Natural killer cell (primary cell): Measurements from ENCODE around the gene CCDC57. TPM values are rescaled to one million over a fixed set of nuclear protein-coding genes. Genes with fewer than 3 reads are reported as not detected.
A peak's percentile ranks its signal among the peaks of the same experiment; 100 is the strongest.

Source experiments
- ATAC-seq, 3 donors: fragments of 150-1000 bp in 2 of 3; fragments of 200-7000 bp in 1 of 3; cut with Tn5 transposase; 1 replicate in 1 of 3; 2 replicates in 2 of 3; pipeline ENCODE4 v1.10.0; 2021; ENCODE audit warnings: mild to moderate bottlenecking in 2 of 3, moderate library complexity in 2 of 3
- DNase-seq, 2 donors: peaks; one replicate each; pipeline versions ENCODE4 v3.0.0 to v3.0.0-alpha.2; 2013 to 2021; ENCODE audit warnings: mixed read lengths in 1 of 2
- H3K27ac ChIP-seq: one replicate; pipeline ENCODE4 v1.5.1; 2013; ENCODE audit warnings: mild to moderate bottlenecking, low read length
- H3K27me3 ChIP-seq: one replicate; pipeline ENCODE4 v1.6.1; 2013; ENCODE audit warnings: low read length; ENCODE audit not compliant: control insufficient read depth, insufficient read depth
- H3K36me3 ChIP-seq: one replicate; pipeline ENCODE4 v1.6.1; 2013; ENCODE audit warnings: low read length; ENCODE audit not compliant: control insufficient read depth, insufficient read depth
- H3K4me1 ChIP-seq: one replicate; pipeline ENCODE4 v1.6.1; 2013; ENCODE audit warnings: low read length; ENCODE audit not compliant: control insufficient read depth, insufficient read depth
- H3K4me3 ChIP-seq: one replicate; pipeline ENCODE4 v1.5.1; 2013; ENCODE audit warnings: low read length
- H3K9me3 ChIP-seq: one replicate; pipeline ENCODE4 v1.6.1; 2013; ENCODE audit warnings: low read length; ENCODE audit not compliant: control insufficient read depth, insufficient read depth
- H3K27ac Mint-ChIP-seq, 2 donors: one replicate each; pipeline ENCODE4 v1.8.0; 2022; ENCODE audit warnings: mild to moderate bottlenecking in 2 of 2, mixed read lengths in 2 of 2, moderate library complexity in 1 of 2
- H3K27me3 Mint-ChIP-seq, 2 donors: one replicate each; pipeline ENCODE4 v1.8.0; 2022; ENCODE audit warnings: low read depth in 2 of 2, mixed read lengths in 2 of 2
- H3K36me3 Mint-ChIP-seq: one replicate; pipeline ENCODE4 v1.8.0; 2022; ENCODE audit warnings: mixed read lengths
- H3K4me1 Mint-ChIP-seq, 2 donors: one replicate each; pipeline ENCODE4 v1.8.0; 2022; ENCODE audit warnings: mixed read lengths in 2 of 2
- H3K4me3 Mint-ChIP-seq: one replicate; pipeline ENCODE4 v1.8.0; 2022; ENCODE audit warnings: mild to moderate bottlenecking, moderate library complexity, mixed read lengths
- H3K9me3 Mint-ChIP-seq, 2 donors: one replicate each; pipeline ENCODE4 v1.8.0; 2022; ENCODE audit warnings: mixed read lengths in 2 of 2
- CTCF ChIP-seq: fragments of 200-600 bp; IDR thresholded peaks from one replicate; pipeline ENCODE4 v1.8.0; 2022; ENCODE audit warnings: antibody characterized with exemption
- WGBS: methylation state at CpG from one replicate; pipeline ENCODE4 v1.1.7; 2013; ENCODE audit warnings: missing lambda C conversion rate; ENCODE audit not compliant: insufficient coverage; 5-methylcytosine and 5-hydroxymethylcytosine counted together
- intact Hi-C: fragments of 100-400 bp; cut with micrococcal nuclease; formaldehyde crosslinking; loops from one replicate; pipeline ENCODE4 v1.14.2; 2022
- total RNA-seq, 4 donors: library from RNA; stranded (reverse); fragments of 120-200 nt in 1 of 4; gene quantifications; one replicate each; pipeline versions ENCODE4 v1.2.3 to v1.2.4, GENCODE V29; 2013 to 2022

The CCDC57 gene
- total RNA-seq, 3 donors from 2014 or later (not counting 1 experiment from before 2014, with no cell fraction given), result 69.7 to 79.2 (median 75.1) TPM

- H3K27ac ChIP-seq, result no peak overlapping the region
- peaks cover 23% of the 10 kb centered on the region for H3K4me1 ChIP-seq
- H3K9me3 Mint-ChIP-seq, result no peaks in the 10 kb centered on the region
Measured at GRCh38 chr17:82096709-82097183, 115.9 kb downstream of the CCDC57 start.

DNA sequence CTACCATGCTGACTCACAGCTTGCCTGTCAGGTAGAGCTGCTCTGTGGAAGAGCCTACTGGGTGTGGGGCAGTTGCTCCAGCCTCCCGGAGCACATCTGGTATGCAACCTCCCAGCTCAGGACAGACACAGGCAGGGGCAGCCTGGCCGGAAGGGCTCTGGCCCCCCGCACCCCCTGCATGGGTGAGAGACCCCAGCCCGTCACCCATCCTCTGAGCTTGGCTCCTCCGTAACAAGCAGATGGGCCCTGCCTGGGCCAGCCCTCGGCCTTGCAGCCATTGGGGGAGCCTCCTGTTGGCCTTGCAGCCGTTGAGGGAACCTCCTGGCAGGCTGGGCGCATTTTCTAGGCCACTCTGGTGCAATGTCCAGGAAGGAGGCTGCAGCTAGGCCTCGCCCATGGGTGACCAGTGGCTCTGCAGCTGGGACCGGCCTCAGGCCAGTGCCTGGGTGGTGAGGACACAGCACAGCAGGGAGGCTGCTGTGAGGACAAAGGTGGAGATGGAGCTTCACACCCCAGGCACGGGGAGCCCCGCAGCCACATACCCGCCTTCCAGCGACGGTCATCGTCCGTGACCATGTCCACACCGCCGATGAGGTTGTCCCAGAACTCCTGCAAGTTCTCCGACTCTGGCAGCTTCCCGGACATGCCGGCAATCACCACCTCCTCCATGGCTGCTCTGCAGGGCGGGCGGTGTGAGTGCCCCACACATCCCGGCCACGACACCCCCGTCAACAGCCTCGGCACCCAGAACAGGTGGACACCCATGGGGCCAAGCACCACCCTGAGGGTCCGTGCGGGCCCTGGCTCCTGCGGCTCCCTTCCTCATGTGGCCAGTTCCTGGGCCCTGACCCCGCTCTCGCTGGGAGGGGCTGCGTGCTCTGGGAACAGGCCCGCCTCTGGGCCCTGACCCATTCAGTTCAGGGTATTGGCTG is 116.6 kb downstream of the CCDC57 start:
- intact Hi-C loops, result loop anchor here (10.0 kb wide), 1 partner anchor 221 kb away; the partner anchor contains the start of gene ARHGDIA
- Mint-ChIP-seq H3K4me3 (peak overlapping the region; percentile 59), H3K4me1 (peaks cover 0 to 4% of the 10 kb centered on the region in 2 donors), H3K9me3 (no peaks in the 10 kb centered on the region), H3K27ac (no peak overlapping the region), H3K27me3 (no peaks in the 10 kb centered on the region), H3K36me3 (no peaks in the 10 kb centered on the region)
- Histone ChIP-seq H3K4me3 (no peak overlapping the region), H3K27me3 (no peaks in the 10 kb centered on the region), H3K36me3 (peaks cover 35% of the 10 kb centered on the region), H3K4me1 (peaks cover 23% of the 10 kb centered on the region), H3K27ac (no peak overlapping the region), H3K9me3 (no peaks in the 10 kb centered on the region)
- 97% methylated on average over 35 of the region's 35 CpGs for WGBS
- TF ChIP-seq CTCF, result no peak
- no peak for ATAC-seq
- no peak for DNase-seq

More at GRCh38 chr17:82096709-82097183, 115.9 kb downstream of the CCDC57 start:
- Mint-ChIP-seq H3K27me3 (no peaks in the 10 kb centered on the region), H3K36me3 (no peaks in the 10 kb centered on the region), H3K4me1 (peaks cover 0 to 4% of the 10 kb centered on the region in 2 donors), H3K27ac (no peak overlapping the region), H3K4me3 (peak overlapping the region; percentile 63)
- peaks cover 31% of the 10 kb centered on the region for H3K36me3 ChIP-seq
- 79% methylated on average over 8 of the region's 8 CpGs for WGBS
- no peaks in the 10 kb centered on the region for H3K9me3 ChIP-seq
- H3K27me3 ChIP-seq, result no peaks in the 10 kb centered on the region
- no peak for TF ChIP-seq CTCF
- DNase-seq, result no peak
- ATAC-seq, result no peak
- H3K4me3 ChIP-seq, result peak overlapping the region; percentile 32
- intact Hi-C loops, result loop anchor here (10.0 kb wide), 1 partner anchor 222 kb away; the partner anchor contains the start of gene ARHGDIA

DNA sequence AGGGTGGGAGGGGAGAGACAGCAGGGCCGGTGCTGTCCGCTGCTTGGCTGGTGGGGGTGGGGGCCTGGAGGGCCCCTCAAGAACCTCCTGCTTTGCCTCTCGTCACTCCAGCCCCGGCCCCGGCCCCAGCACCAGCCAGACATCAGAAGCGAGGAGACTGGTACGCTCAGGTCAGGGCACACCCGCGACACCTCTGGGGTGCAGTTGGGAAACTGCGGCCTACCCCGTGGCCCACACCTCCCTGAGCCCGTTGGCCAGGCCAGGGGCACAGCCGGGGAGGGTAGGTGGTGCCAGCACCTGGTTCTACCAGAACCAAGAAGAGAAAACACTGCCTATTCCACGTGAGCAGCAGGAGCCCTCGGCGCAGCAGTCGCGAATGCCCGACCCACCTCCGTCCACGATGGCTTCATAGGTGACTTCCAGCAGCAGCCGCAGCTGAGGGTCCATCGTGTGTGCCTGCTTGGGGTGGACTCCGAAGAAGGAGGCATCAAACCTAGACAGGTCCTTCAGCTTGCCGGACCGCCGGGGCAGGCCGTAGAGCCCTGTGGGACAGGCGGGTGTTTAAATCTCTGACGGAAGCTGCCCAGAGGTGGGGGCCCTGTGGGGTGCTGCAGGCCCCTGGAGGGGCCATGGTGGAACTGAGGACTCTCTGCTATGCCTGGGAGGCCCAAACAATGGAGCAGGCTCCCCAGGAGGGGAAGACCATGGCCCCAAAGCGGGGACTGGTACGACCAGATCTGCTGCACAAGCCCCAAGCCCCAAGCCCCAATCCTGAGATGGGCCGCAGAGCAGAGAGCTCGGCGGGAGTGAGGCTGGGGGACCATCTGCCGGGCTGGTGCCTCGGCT is 117.5 kb downstream of the CCDC57 start:
- intact Hi-C loops, result loop anchor here (10.0 kb wide), 1 partner anchor 220 kb away; the partner anchor contains the start of gene ARHGDIA
- H3K27ac ChIP-seq, result no peak overlapping the region
- H3K4me1 Mint-ChIP-seq, result peaks cover 0 to 4% of the 10 kb centered on the region in 2 donors
- H3K27me3 ChIP-seq, result no peaks in the 10 kb centered on the region
- no peaks in the 10 kb centered on the region for H3K36me3 Mint-ChIP-seq
- H3K4me3 ChIP-seq, result no peak overlapping the region
- H3K4me1 ChIP-seq, result peaks cover 23% of the 10 kb centered on the region
- H3K36me3 ChIP-seq, result peaks cover 41% of the 10 kb centered on the region
- DNase-seq (peak in 1 of 2 donors; percentile 12), ATAC-seq (no peak)
- no peaks in the 10 kb centered on the region for H3K9me3 ChIP-seq
- TF ChIP-seq CTCF, result no peak
- WGBS, result 95% methylated on average over 37 of the region's 37 CpGs
- H3K27ac Mint-ChIP-seq, result no peak overlapping the region
- no peaks in the 10 kb centered on the region for H3K9me3 Mint-ChIP-seq
- H3K27me3 Mint-ChIP-seq, result no peaks in the 10 kb centered on the region
- H3K4me3 Mint-ChIP-seq, result peak overlapping the region; percentile 59
